Right atrium auricular region (tissue), 2 donors: Measurements from ENCODE around the gene PCSK6. TPM values are rescaled to one million over a fixed set of nuclear protein-coding genes. Genes with fewer than 3 reads are reported as not detected.
A peak's percentile ranks its signal among the peaks of the same experiment; 100 is the strongest.
"Not testable (repeated sequence)": the region's sequence is repeated elsewhere in the genome, so short reads cannot be mapped to it uniquely, and the experiment has no call there.

Experiments used
- DNase-seq: peaks from one replicate; pipeline ENCODE4 v3.0.0-alpha.2; 2019; ENCODE audit warnings: low spot score
- H3K27ac ChIP-seq, 2 donors: fragments of 200-600 bp; sonication (generic); 1 replicate in 1 of 2; 2 replicates in 1 of 2; pipeline ENCODE4 v1.5.1; 2016 to 2019
- H3K27me3 ChIP-seq, 2 donors: fragments of 200-600 bp; sonication (generic); one replicate each; pipeline versions ENCODE4 v1.5.1 to v1.6.0; 2017 to 2019
- H3K36me3 ChIP-seq: fragments of 200-600 bp; sonication (generic); one replicate; pipeline ENCODE4 v1.5.1; 2016
- H3K4me1 ChIP-seq, 2 donors: fragments of 200-600 bp; sonication (generic); one replicate each; pipeline versions ENCODE4 v1.5.1 to v1.6.0; 2017 to 2019
- H3K4me3 ChIP-seq, 2 donors: fragments of 200-600 bp; sonication (generic); 1 replicate in 1 of 2; 2 replicates in 1 of 2; pipeline ENCODE4 v1.5.1; 2017 to 2019; ENCODE audit warnings: mild to moderate bottlenecking in 1 of 2, moderate library complexity in 1 of 2
- H3K9me3 ChIP-seq, 2 donors: fragments of 200-600 bp; sonication (generic); one replicate each; pipeline ENCODE4 v1.5.1; 2019
- CTCF ChIP-seq, 2 donors: fragments of 200-600 bp; sonication (generic); IDR thresholded peaks; one replicate each; pipeline ENCODE4 v1.5.1; 2019; ENCODE audit warnings: antibody characterized with exemption in 2 of 2
- total RNA-seq, 2 donors: library from RNA; depleted of rRNA; stranded (reverse); fragments of >200 nt; gene quantifications; one replicate each; pipeline ENCODE4 v1.1.0, GENCODE V29; 2016

Gene PCSK6
- total RNA-seq, 2 donors from 2014 or later = 14.4 to 19.9 TPM

GRCh38 chr15:101427606-101428487 is 61.7 kb downstream of the PCSK6 start:
- no peak overlapping the region for H3K4me3 ChIP-seq
- no peak for TF ChIP-seq CTCF (IDR thresholded peaks at IDR 0.05)
- H3K27me3 ChIP-seq = no peaks in the 10 kb centered on the region
- DNase-seq = peak; percentile 34
- no peaks in the 10 kb centered on the region for H3K9me3 ChIP-seq
- no peak overlapping the region for H3K27ac ChIP-seq
- no peaks in the 10 kb centered on the region for H3K36me3 ChIP-seq
- no peaks in the 10 kb centered on the region for H3K4me1 ChIP-seq

DNA sequence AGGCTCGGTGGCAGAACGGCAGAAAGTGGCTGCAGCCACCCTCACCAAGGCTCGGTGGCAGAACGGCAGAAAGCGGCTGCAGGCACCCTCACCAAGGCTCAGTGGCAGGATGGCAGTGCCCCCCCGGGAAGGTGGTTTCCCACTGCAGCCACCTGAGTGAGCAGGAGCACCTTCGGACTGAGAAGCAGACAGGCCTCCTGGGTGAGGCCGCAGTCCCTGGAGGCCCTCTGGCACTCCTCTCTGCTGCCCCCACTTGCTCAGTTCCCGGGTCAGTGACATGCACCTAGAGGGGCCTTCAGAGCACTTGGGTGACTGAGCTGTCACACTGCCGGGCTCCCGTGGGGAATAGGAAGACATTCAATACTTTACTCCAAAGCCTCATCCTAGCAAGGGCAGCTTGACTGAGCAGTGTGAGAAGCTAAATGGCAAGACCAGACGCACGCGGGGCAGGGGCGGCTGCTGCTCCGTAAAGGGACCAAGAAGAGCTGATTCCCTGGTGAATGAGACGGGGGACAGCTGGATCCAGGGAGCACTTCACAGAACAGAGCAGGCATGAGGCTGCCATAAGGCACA is 62.7 kb downstream of the PCSK6 start:
- H3K4me1 ChIP-seq = no peaks in the 10 kb centered on the region
- H3K9me3 ChIP-seq = no peaks in the 10 kb centered on the region
- peak; percentile 48 for DNase-seq
- H3K36me3 ChIP-seq = no peaks in the 10 kb centered on the region
- no peaks in the 10 kb centered on the region for H3K27me3 ChIP-seq
- H3K4me3 ChIP-seq = no peak overlapping the region
- no peak for TF ChIP-seq CTCF (IDR thresholded peaks at IDR 0.05)
- no peak overlapping the region for H3K27ac ChIP-seq

GRCh38 chr15:101425787-101426365 is 63.6 kb downstream of the PCSK6 start:
- Histone ChIP-seq H3K9me3 (no peaks in the 10 kb centered on the region), H3K4me1 (no peaks in the 10 kb centered on the region), H3K36me3 (no peaks in the 10 kb centered on the region), H3K27me3 (no peaks in the 10 kb centered on the region), H3K27ac (no peak overlapping the region), H3K4me3 (no peak overlapping the region)
- DNase-seq = no peak
- no peak for TF ChIP-seq CTCF (IDR thresholded peaks at IDR 0.05)

DNA sequence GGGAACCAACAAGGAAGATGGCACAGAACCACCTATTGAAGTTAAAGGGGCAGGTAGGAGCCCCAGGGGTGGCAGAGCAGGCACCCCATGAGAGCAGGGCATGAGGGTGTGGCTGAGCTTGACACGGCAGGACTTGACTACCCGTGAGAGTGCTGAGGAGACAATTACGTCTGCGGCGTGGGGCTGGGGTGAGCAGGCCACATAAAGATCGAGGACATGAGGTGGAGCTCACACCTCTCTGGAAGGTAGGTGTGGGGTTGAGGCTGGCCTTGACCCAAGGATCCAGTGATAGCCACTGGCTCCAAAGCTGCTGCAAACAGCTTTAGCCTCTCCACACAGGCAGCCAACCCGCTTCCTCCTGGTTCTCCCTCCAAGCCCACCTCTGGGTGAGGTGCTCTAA is 64.5 kb downstream of the PCSK6 start:
- H3K27ac ChIP-seq = no peak overlapping the region

DNA sequence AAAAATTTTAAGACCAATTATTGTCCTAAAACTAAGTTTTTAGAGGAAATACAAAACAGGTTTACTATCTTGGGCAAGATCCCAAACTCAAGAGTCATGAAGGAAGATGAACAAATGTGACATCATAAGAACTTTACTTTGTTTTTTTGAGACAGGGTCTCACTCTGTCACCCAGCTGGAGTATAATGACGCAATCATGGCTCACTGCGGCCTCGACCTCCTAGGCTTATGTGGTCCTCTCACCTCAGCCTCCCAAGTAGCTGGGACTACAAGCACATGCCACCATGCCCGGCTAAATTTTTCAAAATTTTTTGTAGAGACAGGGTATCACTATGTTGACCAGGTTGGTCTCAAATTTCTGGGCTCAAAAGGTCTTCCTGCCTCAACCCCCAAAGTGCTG is 69.3 kb downstream of the PCSK6 start:
- TF ChIP-seq CTCF (IDR thresholded peaks at IDR 0.05) = no peak
- Histone ChIP-seq H3K4me3 (no peak overlapping the region), H3K36me3 (no peaks in the 10 kb centered on the region), H3K4me1 (no peaks in the 10 kb centered on the region), H3K9me3 (no peaks in the 10 kb centered on the region), H3K27me3 (no peaks in the 10 kb centered on the region), H3K27ac (no peak overlapping the region)
- DNase-seq = peak; percentile 13

More for the DNA sequence above, 64.5 kb downstream of the PCSK6 start:
- no peaks in the 10 kb centered on the region for H3K9me3 ChIP-seq
- H3K27me3 ChIP-seq = no peaks in the 10 kb centered on the region
- no peak for TF ChIP-seq CTCF (IDR thresholded peaks at IDR 0.05)
- H3K4me3 ChIP-seq = no peak overlapping the region
- no peaks in the 10 kb centered on the region for H3K36me3 ChIP-seq
- peak; percentile 52 for DNase-seq
- no peaks in the 10 kb centered on the region for H3K4me1 ChIP-seq

DNA sequence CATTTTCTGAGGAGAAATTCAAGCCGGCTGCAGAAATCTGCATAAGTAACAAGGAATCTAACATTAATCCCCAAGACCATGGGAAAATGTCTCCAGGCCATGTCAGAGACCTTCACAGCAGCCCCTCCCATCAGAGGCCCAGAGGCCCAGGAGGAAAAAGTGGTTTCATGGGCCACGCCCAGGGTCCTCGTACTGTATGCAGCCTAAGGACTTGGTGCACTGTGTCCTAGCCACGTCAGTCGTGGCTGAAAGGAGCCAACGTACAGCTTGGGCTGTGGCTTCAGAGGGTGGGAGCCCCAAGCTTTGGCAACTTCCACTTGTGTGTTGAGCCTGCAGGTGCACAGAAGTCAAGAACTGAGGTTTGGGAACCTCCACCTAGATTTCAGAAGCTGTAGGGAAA is 73.0 kb downstream of the PCSK6 start:
- not testable (repeated sequence) for H3K27ac ChIP-seq, H3K9me3 ChIP-seq, H3K4me3 ChIP-seq, DNase-seq, H3K27me3 ChIP-seq, H3K4me1 ChIP-seq, H3K36me3 ChIP-seq
